NCI-H2107 treated with DMSO at 0.1 percent for 48 hours (cell line): ENCODE results near the gene CER1.
"Not testable (repeated sequence)": the region's sequence is repeated elsewhere in the genome, so short reads cannot be mapped to it uniquely, and the experiment has no call there.

Experiments
- DNase-seq: peaks from one replicate; lab custom pipeline; 2025; ENCODE audit not compliant: unreplicated experiment; lab: John Stamatoyannopoulos, UW

Gene CER1

GRCh38 chr9:14719231-14719923 lies 3.2 kb downstream of the CER1 start:
- DNase-seq: no peak

- DNase-seq: no peak
These were observed 7.4 kb downstream of the CER1 start for GRCh38 chr9:14715102-14715501.

- DNase-seq: no peak
These were observed 9.3 kb downstream of the CER1 start for GRCh38 chr9:14713187-14713767.

GRCh38 chr9:14710804-14711203 lies 11.7 kb downstream of the CER1 start:
- DNase-seq: no peak

GRCh38 chr9:14706530-14707140 lies 15.9 kb downstream of the CER1 start:
- no peak for DNase-seq

- no peak for DNase-seq
These were observed 17.5 kb downstream of the CER1 start for GRCh38 chr9:14705079-14705478.

GRCh38 chr9:14704281-14704680 lies 18.3 kb downstream of the CER1 start:
- no peak for DNase-seq

GRCh38 chr9:14702200-14702720 lies 20.3 kb downstream of the CER1 start:
- no peak for DNase-seq

- peak; percentile 56 for DNase-seq
These were observed 29.2 kb downstream of the CER1 start, which contains the start of gene ZDHHC21 for GRCh38 chr9:14693251-14693861. Gene ZDHHC21, minus strand, starts transcription at chr9:14693432. Its CDS starts 19,092 bp downstream, at chr9:14674340.

- DNase-seq: peak; percentile 36
These were observed 29.9 kb downstream of the CER1 start for GRCh38 chr9:14692470-14693250.

- DNase-seq: no peak
These were observed 31.4 kb downstream of the CER1 start for GRCh38 chr9:14690948-14691730.

GRCh38 chr9:14687042-14687719 lies 35.4 kb downstream of the CER1 start:
- DNase-seq: no peak

- DNase-seq: no peak
These were observed 36.4 kb downstream of the CER1 start for GRCh38 chr9:14686168-14686567.

GRCh38 chr9:14682616-14683015 lies 39.9 kb downstream of the CER1 start:
- DNase-seq: not testable (repeated sequence)

- DNase-seq: no peak
These were observed 43.8 kb downstream of the CER1 start for GRCh38 chr9:14678776-14679175.

- DNase-seq: no peak
These were observed 44.7 kb downstream of the CER1 start for GRCh38 chr9:14677872-14678271.

GRCh38 chr9:14677396-14677795 lies 45.1 kb downstream of the CER1 start:
- no peak for DNase-seq

- no peak for DNase-seq
These were observed 47.9 kb downstream of the CER1 start for GRCh38 chr9:14674630-14675029.

GRCh38 chr9:14671377-14671776 lies 51.2 kb downstream of the CER1 start:
- DNase-seq: no peak

- DNase-seq: no peak
These were observed 51.8 kb downstream of the CER1 start for GRCh38 chr9:14670718-14671117.
